ENCODE results near the gene RGS3.

The RGS3 gene

DNA sequence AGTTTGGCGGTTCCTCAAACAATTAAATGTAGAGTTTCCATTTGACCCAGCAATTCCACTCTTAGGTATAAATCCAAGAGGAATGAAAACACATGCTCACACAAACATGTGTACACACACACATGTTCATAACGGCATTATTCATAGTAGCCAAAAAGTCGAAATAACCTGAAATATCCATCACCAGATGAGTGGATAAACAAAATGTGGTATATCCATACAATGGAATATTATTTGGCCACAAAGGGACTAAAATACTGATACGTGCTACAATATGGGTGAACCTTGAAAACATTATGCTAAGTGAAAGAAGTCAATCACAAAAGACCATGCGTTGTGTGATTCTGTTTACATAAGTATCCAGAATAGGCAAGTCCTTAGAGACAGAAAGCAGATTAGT, 8.7 kb downstream of the RGS3 start:
- DNase-seq (ENCODE audit: low read depth) = no peak
- H3K4me3 ChIP-seq (ENCODE audit: low read depth, low read length) = no peak overlapping the region
- TF ChIP-seq, protein P1, sequence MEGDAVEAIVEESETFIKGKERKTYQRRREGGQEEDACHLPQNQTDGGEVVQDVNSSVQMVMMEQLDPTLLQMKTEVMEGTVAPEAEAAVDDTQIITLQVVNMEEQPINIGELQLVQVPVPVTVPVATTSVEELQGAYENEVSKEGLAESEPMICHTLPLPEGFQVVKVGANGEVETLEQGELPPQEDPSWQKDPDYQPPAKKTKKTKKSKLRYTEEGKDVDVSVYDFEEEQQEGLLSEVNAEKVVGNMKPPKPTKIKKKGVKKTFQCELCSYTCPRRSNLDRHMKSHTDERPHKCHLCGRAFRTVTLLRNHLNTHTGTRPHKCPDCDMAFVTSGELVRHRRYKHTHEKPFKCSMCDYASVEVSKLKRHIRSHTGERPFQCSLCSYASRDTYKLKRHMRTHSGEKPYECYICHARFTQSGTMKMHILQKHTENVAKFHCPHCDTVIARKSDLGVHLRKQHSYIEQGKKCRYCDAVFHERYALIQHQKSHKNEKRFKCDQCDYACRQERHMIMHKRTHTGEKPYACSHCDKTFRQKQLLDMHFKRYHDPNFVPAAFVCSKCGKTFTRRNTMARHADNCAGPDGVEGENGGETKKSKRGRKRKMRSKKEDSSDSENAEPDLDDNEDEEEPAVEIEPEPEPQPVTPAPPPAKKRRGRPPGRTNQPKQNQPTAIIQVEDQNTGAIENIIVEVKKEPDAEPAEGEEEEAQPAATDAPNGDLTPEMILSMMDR (conservative IDR thresholded peaks at IDR 0.05; ENCODE audit: low read depth, low read length) = no peak

- no peak for DNase-seq (ENCODE audit: low read depth)
- no peak overlapping the region for H3K4me3 ChIP-seq (ENCODE audit: low read depth, low read length)
- TF ChIP-seq, protein P1 (conservative IDR thresholded peaks at IDR 0.05; ENCODE audit: low read depth, low read length) = no peak
These were observed 11.0 kb downstream of the RGS3 start for GRCh38 chr9:113474360-113475028.

DNA sequence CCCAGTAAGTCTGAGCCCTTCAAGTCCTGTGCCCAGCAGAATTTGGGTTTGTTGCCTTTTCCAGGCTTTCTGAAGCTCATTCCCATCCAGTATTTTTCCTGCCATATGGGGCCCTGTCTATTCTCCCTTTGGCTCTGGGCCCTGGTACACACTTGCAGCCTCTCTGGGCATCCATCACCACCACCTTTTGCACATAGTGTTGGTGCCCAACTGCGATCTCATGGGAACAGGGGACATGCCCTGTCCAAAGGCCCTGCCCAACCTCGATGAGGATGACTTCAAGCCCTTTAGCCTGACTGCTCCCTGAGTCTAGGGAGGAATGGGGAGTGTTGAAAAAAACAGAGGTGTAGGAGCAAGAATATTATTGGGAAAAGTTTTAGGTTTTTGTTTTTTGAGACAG, 11.5 kb downstream of the RGS3 start:
- no peak overlapping the region for H3K4me3 ChIP-seq (ENCODE audit: low read depth, low read length)
- TF ChIP-seq, protein P1 (conservative IDR thresholded peaks at IDR 0.05; ENCODE audit: low read depth, low read length) = no peak
- no peak for DNase-seq (ENCODE audit: low read depth)

DNA sequence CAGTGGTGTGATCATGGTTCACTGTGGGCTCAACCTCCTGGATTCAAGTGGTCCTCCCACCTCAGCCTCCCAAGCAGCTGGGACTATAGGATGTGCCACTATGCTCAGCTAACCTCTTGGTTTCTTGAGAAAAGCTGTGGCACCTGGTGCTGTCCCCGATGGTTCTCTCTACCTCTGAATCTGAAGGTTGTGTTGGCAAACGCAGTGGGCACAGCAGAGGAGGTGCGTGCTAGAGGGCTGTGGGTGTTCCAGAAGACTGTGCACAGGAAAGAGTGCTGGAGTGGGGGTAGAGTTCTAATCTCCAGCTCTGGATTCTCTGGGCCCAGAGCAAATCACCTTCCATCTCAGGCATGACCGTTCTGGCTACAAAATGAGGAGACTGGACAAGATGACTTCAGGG, 12.5 kb downstream of the RGS3 start:
- no peak for DNase-seq (ENCODE audit: low read depth)
- H3K4me3 ChIP-seq (ENCODE audit: low read depth, low read length) = no peak overlapping the region

DNA sequence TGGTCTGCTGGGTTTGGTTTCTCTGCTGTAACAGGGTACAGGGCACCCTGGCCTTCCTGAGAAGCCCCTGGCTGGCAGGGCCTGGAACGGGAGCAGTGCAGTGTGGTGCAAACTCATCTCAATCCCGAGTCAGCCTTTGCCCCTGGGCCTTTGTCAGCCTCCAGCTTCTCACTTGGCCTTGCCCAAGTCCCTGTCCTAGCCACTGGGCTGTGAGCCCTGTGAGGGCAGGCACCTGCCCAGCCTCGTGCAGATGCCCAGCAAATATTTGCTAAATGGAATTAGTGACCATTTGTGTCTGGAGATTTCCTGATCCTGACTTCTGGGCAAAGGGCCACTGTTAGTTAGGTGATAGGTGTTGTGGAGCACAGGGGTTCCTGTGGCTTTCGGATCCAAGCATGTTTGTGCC, 13.0 kb downstream of the RGS3 start:
- TF ChIP-seq, protein P1 (conservative IDR thresholded peaks at IDR 0.05; ENCODE audit: low read depth, low read length) = no peak
- no peak overlapping the region for H3K4me3 ChIP-seq (ENCODE audit: low read depth, low read length)
- DNase-seq (ENCODE audit: low read depth) = no peak

More for the DNA sequence above, 12.5 kb downstream of the RGS3 start:
- TF ChIP-seq, protein P1 (conservative IDR thresholded peaks at IDR 0.05; ENCODE audit: low read depth, low read length) = no peak

GRCh38 chr9:113477058-113477457, 13.5 kb downstream of the RGS3 start:
- no peak overlapping the region for H3K4me3 ChIP-seq (ENCODE audit: low read depth, low read length)
- no peak for DNase-seq (ENCODE audit: low read depth)
- TF ChIP-seq, protein P1 (conservative IDR thresholded peaks at IDR 0.05; ENCODE audit: low read depth, low read length) = no peak

DNA sequence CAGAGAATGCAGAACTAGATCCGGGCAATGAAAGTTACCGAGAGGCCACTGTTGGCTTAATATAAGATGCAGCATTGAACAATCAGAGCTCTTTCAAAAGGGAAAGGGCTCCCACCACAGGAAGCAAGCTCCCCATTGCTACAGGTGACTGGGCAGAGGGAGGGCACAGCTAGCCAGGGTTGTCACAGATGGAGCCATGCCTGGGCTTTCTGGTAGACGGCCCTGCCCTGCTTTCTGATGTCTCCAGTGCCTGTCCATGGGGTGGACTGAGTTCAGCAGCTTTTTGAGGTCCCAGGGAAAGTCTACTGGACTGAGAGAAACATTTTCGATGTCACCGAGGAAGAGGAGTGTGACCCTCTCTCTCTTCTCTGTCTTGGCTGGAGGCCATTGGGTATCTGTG, 14.1 kb downstream of the RGS3 start:
- no peak overlapping the region for H3K4me3 ChIP-seq (ENCODE audit: low read depth, low read length)
- no peak for DNase-seq (ENCODE audit: low read depth)
- TF ChIP-seq, protein P1 (conservative IDR thresholded peaks at IDR 0.05; ENCODE audit: low read depth, low read length) = no peak

Measured in choroid plexus epithelial cell (primary cell).